ENCODE results near the gene ATG13.

DNA sequence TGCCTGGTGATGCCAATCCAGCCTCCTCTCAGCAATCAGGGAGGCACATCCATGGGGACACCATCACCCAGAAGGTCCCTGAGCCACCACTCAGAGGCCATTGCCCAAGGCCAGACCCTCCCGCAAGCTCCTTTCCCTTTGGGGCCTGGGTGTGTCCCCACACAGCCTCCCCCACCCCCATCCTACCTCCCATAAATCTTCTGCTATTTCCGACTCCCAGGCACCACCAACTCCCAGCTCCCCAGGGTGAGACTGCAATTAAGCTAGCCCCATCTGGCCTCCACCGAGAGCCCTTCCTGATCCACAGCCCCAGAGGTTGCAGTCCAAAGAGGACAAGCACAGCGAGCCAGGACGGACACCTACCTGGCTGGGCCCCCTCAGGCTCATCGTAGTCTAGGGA is 76.7 kb downstream of the ATG13 start:
- TF ChIP-seq SUZ12 (IDR thresholded peaks at IDR 0.05; ENCODE audit: extremely low read depth, insufficient read depth, insufficient read length) (no peak), YY1 (IDR thresholded peaks at IDR 0.05; ENCODE audit: insufficient read depth, insufficient read length) (no peak)

Measured in NT2/D1 (cell line).